ENCODE measurements around the gene GMFB.

The GMFB gene

GRCh38 chr14:54488646-54489317 is at the start of gene GMFB (continued):
- TF ChIP-seq ZNF837 (tag by site-specific recombination; IDR thresholded peaks at IDR 0.05), result no peak
- no peak for TF ChIP-seq ZNF248 (tag by site-specific recombination; IDR thresholded peaks at IDR 0.05)
- no peak for TF ChIP-seq ZNF558 (tag by site-specific recombination; IDR thresholded peaks at IDR 0.05)
- TF ChIP-seq ZNF544 (tag by site-specific recombination; IDR thresholded peaks at IDR 0.05), result no peak
- no peak for TF ChIP-seq REST (tag by site-specific recombination; IDR thresholded peaks at IDR 0.05)
- no peak for TF ChIP-seq SCRT2 (tag by site-specific recombination; IDR thresholded peaks at IDR 0.05)
- TF ChIP-seq ZFP3 (tag by site-specific recombination; IDR thresholded peaks at IDR 0.05; ENCODE audit: low read depth), result no peak
- no peak for TF ChIP-seq ZNF530 (tag by site-specific recombination; IDR thresholded peaks at IDR 0.05; ENCODE audit: low read depth)
- no peak for TF ChIP-seq ZNF18 (tag by site-specific recombination; IDR thresholded peaks at IDR 0.05)
- TF ChIP-seq GLIS2 (tag by site-specific recombination; IDR thresholded peaks at IDR 0.05), result peak; percentile 75
- TF ChIP-seq ZNF768 (tag by site-specific recombination; IDR thresholded peaks at IDR 0.05), result no peak
- no peak for TF ChIP-seq INSM2 (tag by site-specific recombination; IDR thresholded peaks at IDR 0.05)
- no peak for TF ChIP-seq ZNF623 (tag by site-specific recombination; IDR thresholded peaks at IDR 0.05)
- TF ChIP-seq PRDM6 (tag by site-specific recombination; IDR thresholded peaks at IDR 0.05), result no peak
- TF ChIP-seq ZNF133 (tag by site-specific recombination; IDR thresholded peaks at IDR 0.05), result no peak
- no peak for TF ChIP-seq ZNF624 (tag by site-specific recombination; IDR thresholded peaks at IDR 0.05)
- peak; percentile 54; the same call in 1 of the 2 replicates for TF ChIP-seq ZFHX2 (tag by site-specific recombination; conservative IDR thresholded peaks at IDR 0.05)
- no peak for TF ChIP-seq ZNF274 (IDR thresholded peaks at IDR 0.05; ENCODE audit: low read length)
- no peak for TF ChIP-seq ZNF274 (tag by site-specific recombination; IDR thresholded peaks at IDR 0.05; ENCODE audit: borderline replicate concordance)
- no peak for TF ChIP-seq ZNF600 (tag by site-specific recombination; IDR thresholded peaks at IDR 0.05)
- no peak for TF ChIP-seq ZBTB20 (tag by site-specific recombination; IDR thresholded peaks at IDR 0.05)
- TF ChIP-seq SP7 (tag by site-specific recombination; IDR thresholded peaks at IDR 0.05), result no peak
- no peak for TF ChIP-seq ZNF121 (tag by site-specific recombination; IDR thresholded peaks at IDR 0.05)
- TF ChIP-seq OSR2 (tag by site-specific recombination; IDR thresholded peaks at IDR 0.05), result no peak
- no peak for TF ChIP-seq ZBTB17 (tag by site-specific recombination; IDR thresholded peaks at IDR 0.05)
- no peak for TF ChIP-seq ZFP41 (tag by site-specific recombination; IDR thresholded peaks at IDR 0.05; ENCODE audit: borderline replicate concordance)
- TF ChIP-seq ZNF280D (tag by site-specific recombination; IDR thresholded peaks at IDR 0.05), result no peak
- TF ChIP-seq ZNF10 (tag by site-specific recombination; IDR thresholded peaks at IDR 0.05), result no peak
- TF ChIP-seq ZNF660 (tag by site-specific recombination; IDR thresholded peaks at IDR 0.05), result peak; percentile 61
- peak; percentile 72 for TF ChIP-seq ZXDB (tag by site-specific recombination; IDR thresholded peaks at IDR 0.05)
- no peak for TF ChIP-seq ZNF596 (tag by site-specific recombination; IDR thresholded peaks at IDR 0.05)
